B cell (primary cell): ENCODE measurements around the gene MCF2L.

ENCODE experiments used
- CTCF ChIP-seq: fragments of 200-600 bp; IDR thresholded peaks from one replicate; pipeline ENCODE4 v1.8.0; 2022; ENCODE audit warnings: antibody characterized with exemption, mild to moderate bottlenecking
- EZH2 ChIP-seq: IDR thresholded peaks from 2 replicates; pipeline ENCODE4 v1.6.1; 2012; ENCODE audit warnings: borderline replicate concordance, low read depth, mild to moderate bottlenecking, moderate library complexity, low read length; ENCODE audit not compliant: insufficient read depth, poor library complexity, severe bottlenecking

- no peak for TF ChIP-seq CTCF
- no peak for TF ChIP-seq EZH2
Observed at GRCh38 chr13:112963641-112964040, 5.4 kb upstream of the MCF2L start.
